T-helper 2 cell treated with Interferon-gamma antibody and Interleukin-4, amounts not matched to agents 100 ng/mL and 5 ng/mL, for 36 hours (primary cell): ENCODE measurements around the gene SPEF2. TPM values are rescaled to one million over a fixed set of nuclear protein-coding genes. Genes with fewer than 3 reads are reported as not detected.

Source experiments
- intact Hi-C: fragments of 100-400 bp; cut with micrococcal nuclease; formaldehyde crosslinking; loops from one replicate; pipeline ENCODE4 v1.15.1; 2023
- total RNA-seq: library from RNA; stranded (reverse); gene quantifications from 2 replicates; pipeline ENCODE4 v1.2.3, GENCODE V29; 2022

The SPEF2 gene
- total RNA-seq, 1 donor from 2014 or later = 4.8 TPM

DNA sequence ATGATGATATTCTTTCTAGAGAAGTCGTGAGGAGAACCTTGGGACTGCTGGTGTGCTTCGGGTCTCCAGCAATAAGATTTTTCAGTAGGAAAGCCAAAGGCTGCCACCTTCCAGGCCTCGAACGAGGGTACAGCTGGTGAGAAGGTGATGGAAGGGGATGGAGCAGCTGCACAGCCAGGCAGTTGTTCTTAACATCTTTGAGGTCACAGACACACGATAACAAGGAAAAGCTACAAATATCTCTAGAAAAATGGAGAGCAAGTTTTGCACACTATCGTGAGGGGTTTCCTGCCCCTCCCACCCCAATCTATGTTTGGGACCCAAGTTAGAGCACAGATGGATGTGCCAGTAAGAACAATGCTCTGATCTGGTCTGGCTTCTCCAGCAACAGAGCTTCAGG lies 232.2 kb downstream of the SPEF2 start:
- intact Hi-C loops = loop anchor here (10.0 kb wide), 1 partner anchor 1025 kb away; the partner anchor contains the start of gene NIPBL

DNA sequence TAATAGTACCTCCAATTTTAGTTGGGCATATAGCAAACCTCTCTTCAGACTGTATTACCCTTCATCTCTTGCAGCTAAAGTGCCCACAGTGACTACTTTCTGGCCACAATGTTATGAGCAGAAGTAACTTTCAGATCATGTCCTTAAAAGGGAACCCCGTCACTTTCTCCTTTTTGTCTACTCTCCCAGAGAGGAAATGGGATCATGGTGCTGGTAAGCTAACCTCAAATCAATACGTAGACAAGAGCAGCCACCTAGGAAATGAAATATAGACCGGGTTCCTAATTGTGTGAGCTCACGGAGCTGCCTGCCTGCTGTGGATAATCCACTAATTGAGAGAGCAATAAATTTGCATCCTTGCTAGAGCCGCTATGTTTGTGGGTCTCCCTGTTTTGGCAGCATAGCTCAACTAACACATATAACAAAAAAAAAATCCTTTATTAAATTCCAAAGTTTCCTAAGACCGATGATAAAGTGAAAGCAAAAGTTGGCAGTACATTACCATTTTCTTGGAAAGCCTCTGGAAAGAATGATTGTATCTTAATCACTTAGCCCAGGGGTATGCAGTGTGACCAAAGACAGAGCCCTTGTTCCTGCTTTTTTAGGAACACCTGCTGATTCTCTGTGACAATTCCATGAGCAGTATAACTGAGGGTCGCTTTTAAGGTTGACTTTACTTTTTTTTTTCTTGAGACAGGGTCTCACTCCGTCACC lies 233.5 kb downstream of the SPEF2 start:
- intact Hi-C loops = loop anchor here (10.0 kb wide), 1 partner anchor 1024 kb away; the partner anchor contains the start of gene NIPBL

DNA sequence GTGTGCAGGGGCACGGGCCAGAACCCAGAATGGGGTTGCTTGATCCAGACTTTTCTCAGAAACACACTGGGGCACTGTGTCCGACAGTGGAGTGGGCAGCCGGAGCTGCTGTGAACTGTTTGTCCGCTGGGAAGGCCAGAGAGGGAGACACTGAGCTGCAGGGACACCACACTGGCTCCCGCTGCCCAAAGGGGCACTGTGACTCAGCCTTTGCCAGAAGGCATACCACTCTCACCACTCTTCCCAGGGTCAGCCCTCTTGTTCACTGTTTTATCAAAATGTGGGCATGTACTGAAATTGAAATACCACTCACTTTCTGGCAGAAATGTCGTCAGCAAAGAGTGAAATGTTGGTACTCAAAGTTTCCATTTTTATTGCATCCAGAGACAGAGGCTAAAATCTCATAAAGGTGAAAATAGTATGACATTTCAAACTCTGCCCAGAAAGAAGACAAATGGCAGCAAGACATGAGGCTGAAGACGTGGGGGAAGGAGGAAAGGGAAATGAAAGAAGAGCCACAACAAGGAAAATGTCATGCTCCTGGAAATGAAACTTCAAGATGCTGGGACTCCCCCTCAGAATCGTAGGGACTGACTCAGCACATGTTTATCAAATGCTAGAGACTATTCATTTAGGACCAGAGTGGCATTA lies 234.5 kb downstream of the SPEF2 start:
- intact Hi-C loops = loop anchor here (2.0 to 10.0 kb wide), 2 partner anchors 19 to 1023 kb away; partner anchors contain the start of gene NIPBL

- intact Hi-C loops = loop anchor here (2.0 to 10.0 kb wide), 2 partner anchors 20 to 1022 kb away; partner anchors contain the start of gene NIPBL
Observed at GRCh38 chr5:35852773-35853172, 235.1 kb downstream of the SPEF2 start.

DNA sequence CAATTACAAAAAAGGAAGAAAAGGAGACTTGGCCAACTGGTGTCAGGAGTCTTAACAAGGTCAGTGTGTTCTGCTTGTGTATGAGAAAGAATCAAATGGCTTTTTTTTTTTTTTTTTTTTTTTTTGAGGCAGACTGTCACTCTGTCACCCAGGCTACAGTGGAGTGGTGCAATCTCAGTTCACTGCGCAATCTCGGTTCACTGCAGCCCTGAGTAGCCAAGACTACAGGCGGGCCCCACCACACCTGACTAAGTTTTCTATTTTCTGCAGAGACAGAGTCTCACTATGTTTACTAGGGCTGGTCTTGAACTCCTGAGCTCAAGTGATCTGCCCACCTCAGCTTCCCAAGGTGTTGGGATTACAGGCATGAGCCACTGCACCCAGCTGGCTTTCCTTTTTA lies 236.0 kb downstream of the SPEF2 start:
- intact Hi-C loops = loop anchor here (1.0 to 10.0 kb wide), 6 partner anchors 17 to 1021 kb away; partner anchors contain the start of gene NIPBL

GRCh38 chr5:35854248-35854647 lies 236.6 kb downstream of the SPEF2 start:
- intact Hi-C loops = loop anchor here (1.0 to 10.0 kb wide), 5 partner anchors 18 to 1021 kb away; partner anchors contain the start of gene NIPBL

DNA sequence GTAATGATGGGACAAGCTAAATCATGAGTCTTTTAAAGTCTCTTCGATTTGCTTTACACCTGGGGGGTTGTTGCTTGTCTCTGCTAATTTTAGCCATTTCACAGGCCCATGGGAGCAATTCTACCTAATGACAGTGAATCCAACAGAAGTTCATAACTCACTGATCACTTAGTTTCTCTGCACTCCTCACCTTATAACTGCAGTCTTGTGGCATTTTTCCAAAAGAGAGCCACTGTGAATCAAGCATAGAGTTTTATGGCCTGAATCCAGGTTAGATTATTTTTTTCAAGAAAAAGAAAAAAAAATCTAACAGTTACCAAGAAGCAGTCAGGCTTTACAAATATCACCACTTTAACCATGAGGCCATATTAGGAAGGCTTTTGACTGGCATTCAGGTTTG lies 237.5 kb downstream of the SPEF2 start:
- intact Hi-C loops = loop anchor here (5.0 to 10.0 kb wide), 5 partner anchors 183 to 1020 kb away; partner anchors contain the start of genes BRIX1, NIPBL, RAD1 and SPEF2

GRCh38 chr5:35856186-35856764 lies 238.6 kb downstream of the SPEF2 start:
- intact Hi-C loops = loop anchor here (5.0 to 10.0 kb wide), 5 partner anchors 184 to 1019 kb away; partner anchors contain the start of genes BRIX1, NIPBL, RAD1 and SPEF2

GRCh38 chr5:35856765-35857351 lies 239.2 kb downstream of the SPEF2 start, which contains the start of gene IL7R:
Gene IL7R, plus strand, starts transcription at chr5:35856891. Its CDS starts 87 bp downstream, at chr5:35856978.
- intact Hi-C loops = loop anchor here (5.0 to 10.0 kb wide), 5 partner anchors 185 to 1018 kb away; partner anchors contain the start of genes BRIX1, NIPBL, RAD1 and SPEF2

DNA sequence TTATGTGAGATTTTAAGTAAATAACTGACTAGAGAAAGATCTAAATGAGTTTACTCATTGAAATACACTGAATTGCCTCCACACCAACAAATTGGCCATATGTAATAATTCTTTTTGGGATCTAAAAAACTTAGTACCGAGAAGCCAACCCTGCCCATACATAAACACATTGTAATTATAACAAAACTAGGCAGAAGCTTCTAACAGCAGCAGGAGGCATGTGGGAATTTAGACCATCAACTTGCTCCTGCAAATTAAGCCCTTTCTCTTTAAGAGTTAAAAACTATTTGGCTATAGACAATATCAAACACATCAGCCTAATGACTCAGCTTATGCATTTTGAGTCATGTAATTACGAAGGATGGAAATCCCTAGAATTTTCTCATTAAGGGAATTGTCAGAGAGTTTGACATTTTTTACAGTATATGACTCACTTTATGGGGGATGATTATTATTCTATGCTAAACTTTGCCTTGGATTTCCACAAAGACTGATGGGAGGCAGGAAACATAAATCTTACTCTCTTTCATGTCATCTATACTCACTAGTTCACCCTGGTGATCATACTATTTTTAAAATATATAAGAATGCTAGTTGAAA lies 240.0 kb downstream of the SPEF2 start:
- intact Hi-C loops = loop anchor here (1.0 to 10.0 kb wide), 7 partner anchors 19 to 1017 kb away; partner anchors contain the start of genes BRIX1, NIPBL, RAD1 and SPEF2

DNA sequence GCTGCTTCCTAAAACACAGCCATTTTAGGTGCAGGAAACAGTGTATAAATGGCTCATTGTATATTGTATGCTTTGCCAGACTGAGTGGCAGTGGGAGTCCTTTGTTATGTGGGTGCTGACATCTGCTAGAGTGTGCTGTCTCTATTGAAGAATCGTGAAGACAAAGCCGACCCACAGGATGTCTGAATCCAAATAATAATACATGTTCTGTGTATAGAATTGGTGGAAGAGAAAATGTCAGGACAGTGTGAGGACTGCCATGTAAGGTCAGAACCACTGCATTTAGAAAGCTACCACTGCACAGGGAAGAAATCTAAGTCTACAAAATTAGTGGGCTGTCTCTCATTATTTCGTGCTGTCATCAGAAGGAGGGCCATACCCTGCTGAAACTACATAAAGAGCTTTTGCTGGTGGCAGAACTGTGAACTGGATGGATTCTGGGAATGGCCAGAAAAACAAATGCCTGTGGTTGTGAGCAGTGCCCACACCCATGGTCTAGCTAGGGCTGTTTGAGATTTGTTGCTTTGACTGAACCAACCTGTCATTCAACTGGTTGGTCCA lies 241.5 kb downstream of the SPEF2 start:
- intact Hi-C loops = loop anchor here (1.0 to 10.0 kb wide), 7 partner anchors 18 to 1016 kb away; partner anchors contain the start of genes BRIX1, NIPBL, RAD1 and SPEF2

DNA sequence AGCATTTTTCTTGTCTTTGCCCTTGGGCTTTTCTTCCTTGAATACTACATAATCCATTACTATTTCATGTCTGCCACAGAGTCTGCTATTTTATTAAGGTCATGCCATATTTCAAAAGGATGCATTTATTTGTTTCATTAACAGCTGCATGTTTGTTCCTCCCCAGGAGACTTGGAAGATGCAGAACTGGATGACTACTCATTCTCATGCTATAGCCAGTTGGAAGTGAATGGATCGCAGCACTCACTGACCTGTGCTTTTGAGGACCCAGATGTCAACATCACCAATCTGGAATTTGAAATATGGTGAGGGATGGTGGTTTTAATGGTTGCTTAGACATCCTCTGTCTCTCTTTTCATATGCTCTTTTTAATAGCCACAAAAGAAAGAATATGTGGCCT lies 243.0 kb downstream of the SPEF2 start:
- intact Hi-C loops = no loop called here

DNA sequence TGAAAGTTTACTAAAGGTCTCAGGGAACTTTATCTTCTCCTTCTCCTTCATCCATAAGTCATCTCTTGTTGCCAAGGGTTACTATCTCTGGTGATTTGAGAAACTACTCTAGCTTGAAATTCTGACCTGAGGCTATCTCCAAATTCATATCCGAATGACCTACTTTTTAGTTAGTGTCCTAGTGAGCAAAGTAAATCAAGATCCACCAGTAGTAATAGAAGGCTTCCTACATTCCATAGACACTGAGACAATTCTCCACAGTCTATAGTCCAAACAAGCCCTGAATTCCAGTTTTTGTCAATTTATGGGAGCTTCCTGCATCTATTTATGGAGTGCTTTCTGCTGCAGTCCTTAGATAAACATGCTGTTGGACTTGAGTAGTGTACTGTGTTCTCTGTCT lies 244.1 kb downstream of the SPEF2 start:
- intact Hi-C loops = no loop called here

- intact Hi-C loops = no loop called here
Observed at GRCh38 chr5:35862126-35862525, 244.5 kb downstream of the SPEF2 start.

- intact Hi-C loops = no loop called here
Observed at GRCh38 chr5:35863159-35863558, 245.5 kb downstream of the SPEF2 start.

Other genes with a start within 250 kb of the SPEF2 start
- gene IL7R, start 239.0 kb downstream of the SPEF2 start, total RNA-seq = 128 and 132 TPM in 2 replicates